Measurements from ENCODE around the gene SLC24A4. TPM values are rescaled to one million over a fixed set of nuclear protein-coding genes. Genes with fewer than 3 reads are reported as not detected.

Gene SLC24A4
- total RNA-seq, 1 experiment from 2014 or later: 0.03 TPM

DNA sequence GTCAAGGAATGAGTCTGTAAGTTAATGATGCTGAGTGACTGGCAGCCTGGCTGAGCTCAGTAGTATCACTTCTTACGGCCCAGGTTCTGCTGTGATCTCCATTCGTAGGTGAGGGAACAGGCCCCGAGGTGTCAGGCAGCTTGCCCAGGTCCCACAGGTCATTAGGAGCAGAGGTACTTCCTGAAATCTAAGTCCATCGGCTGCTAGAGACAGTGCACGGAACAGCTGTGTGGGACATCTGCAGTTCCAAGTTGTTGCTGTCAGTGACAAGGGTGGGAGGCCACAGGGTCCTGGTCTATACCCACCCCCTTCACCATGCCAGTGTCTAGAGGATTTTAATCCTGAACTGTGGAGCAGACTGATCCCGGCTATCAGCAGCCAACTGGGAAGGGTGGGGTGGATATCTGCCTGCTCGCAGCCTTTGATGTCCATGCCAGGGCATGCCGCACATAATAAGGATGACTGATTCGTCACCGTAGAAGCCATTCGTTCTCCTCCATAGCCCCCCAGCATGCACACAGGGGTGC is 108.3 kb downstream of the SLC24A4 start:
- no peak overlapping the region for H3K4me3 ChIP-seq
- DNase-seq (ENCODE audit: low read depth in 1 of 2, low spot score in 2 of 2): no peak
- H3K4me1 ChIP-seq (replicated peaks): no peaks in the 10 kb centered on the region
- no peaks in the 10 kb centered on the region for H3K27me3 ChIP-seq (replicated peaks)
- no peaks in the 10 kb centered on the region for H3K9me3 ChIP-seq (replicated peaks)
- no peak overlapping the region for H3K27ac ChIP-seq
- no peaks in the 10 kb centered on the region for H3K36me3 ChIP-seq

DNA sequence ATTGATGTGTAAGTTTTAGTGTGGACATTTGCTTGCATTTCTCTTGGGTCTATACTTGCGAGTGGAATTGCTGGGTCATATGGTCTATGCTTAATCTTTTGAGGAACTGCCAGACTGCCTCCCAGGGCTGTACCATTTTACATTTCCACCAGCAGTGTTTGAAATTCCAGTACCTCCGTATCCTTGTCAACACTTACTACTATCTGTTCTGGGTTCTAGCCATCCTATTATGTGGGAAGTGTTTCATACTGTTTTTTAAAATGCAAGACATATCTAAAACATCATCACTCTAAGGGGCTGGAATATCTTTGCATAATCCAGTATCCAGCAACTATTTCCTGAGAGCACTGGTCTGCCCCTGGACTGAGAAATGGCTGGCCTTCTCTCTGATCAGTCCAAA is 110.4 kb downstream of the SLC24A4 start:
- H3K36me3 ChIP-seq: no peaks in the 10 kb centered on the region
- H3K9me3 ChIP-seq (replicated peaks): no peaks in the 10 kb centered on the region
- no peak overlapping the region for H3K4me3 ChIP-seq
- no peaks in the 10 kb centered on the region for H3K27me3 ChIP-seq (replicated peaks)
- no peak overlapping the region for H3K27ac ChIP-seq
- DNase-seq (ENCODE audit: low read depth in 1 of 2, low spot score in 2 of 2): no peak
- no peaks in the 10 kb centered on the region for H3K4me1 ChIP-seq (replicated peaks)

DNA sequence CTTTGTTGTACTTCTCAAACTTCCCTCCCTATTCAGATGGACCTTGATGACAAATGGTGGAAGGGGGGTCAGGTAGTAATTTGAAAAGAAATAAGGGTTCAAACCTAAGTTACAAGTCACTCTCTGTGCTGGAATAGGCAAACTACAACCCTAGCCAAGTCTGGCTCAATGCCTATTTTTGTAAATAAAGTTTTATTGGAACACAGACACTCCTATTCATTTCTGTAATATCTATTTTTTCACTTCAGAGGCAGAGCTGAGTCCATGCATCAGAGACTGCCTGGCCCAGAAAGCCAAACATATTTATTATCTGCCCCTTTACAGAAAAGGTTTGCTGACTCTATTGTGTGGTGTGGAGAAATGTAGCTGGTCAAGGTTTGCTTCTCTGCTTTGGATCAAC is 112.2 kb downstream of the SLC24A4 start:
- Histone ChIP-seq H3K4me1 (replicated peaks) (no peaks in the 10 kb centered on the region), H3K4me3 (no peak overlapping the region), H3K27ac (no peak overlapping the region), H3K9me3 (replicated peaks) (no peaks in the 10 kb centered on the region), H3K36me3 (no peaks in the 10 kb centered on the region), H3K27me3 (replicated peaks) (no peaks in the 10 kb centered on the region)
- DNase-seq (ENCODE audit: low read depth in 1 of 2, low spot score in 2 of 2): no peak

DNA sequence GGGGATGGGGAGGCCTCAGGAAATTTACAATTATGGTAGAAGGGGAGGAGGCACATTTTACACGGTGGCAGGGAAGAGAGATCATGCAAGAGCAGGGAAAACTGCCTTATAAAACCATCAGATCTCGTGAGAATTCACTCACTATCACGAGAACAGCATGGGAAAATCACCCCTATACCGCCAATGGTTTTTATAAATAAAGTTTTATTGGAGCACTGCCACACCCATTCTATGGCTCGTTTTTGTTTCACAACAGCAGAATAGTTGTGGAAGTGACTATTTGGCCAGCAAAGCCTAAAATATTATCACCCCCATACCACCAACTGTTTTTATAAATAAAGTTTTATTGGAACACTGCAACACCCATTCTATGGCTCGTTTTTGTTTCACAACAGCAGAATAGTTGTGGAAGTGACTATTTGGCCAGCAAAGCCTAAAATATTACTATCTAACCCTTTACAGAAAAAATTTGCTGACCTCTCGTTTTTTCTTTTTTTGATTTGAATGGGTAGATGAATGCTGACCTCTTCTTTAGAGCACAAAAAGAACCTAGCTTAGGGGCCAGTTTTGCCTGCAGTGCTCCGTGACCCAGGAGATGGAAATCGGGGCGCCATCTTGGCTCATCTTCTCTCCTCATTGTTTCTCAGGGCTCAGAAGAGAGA is 113.3 kb downstream of the SLC24A4 start:
- DNase-seq (ENCODE audit: low read depth in 1 of 2, low spot score in 2 of 2): no peak
- H3K27me3 ChIP-seq (replicated peaks): no peaks in the 10 kb centered on the region
- H3K27ac ChIP-seq: no peak overlapping the region
- H3K4me3 ChIP-seq: no peak overlapping the region
- H3K9me3 ChIP-seq (replicated peaks): no peaks in the 10 kb centered on the region
- H3K4me1 ChIP-seq (replicated peaks): no peaks in the 10 kb centered on the region
- no peaks in the 10 kb centered on the region for H3K36me3 ChIP-seq

DNA sequence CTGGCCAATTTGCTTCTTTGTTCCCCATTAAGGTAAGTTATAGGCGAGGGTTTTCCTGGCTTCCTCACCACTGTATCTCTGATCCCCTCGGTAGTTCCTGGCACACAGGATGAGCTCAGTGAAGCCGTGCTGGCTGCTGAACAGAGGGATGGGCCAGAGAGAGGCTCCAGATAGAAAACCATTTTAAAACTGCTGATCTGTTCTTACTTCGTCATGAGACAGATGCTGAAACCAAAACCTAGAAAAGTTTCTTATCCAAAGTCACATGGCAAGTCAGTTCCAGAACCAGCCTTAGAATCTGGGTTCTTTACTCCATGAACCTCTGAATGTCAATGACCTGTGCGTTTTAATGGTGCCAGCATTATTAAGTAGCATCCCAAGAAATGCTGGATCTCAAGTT is 114.3 kb downstream of the SLC24A4 start:
- no peak overlapping the region for H3K27ac ChIP-seq
- no peak for DNase-seq (ENCODE audit: low read depth in 1 of 2, low spot score in 2 of 2)
- no peaks in the 10 kb centered on the region for H3K9me3 ChIP-seq (replicated peaks)
- H3K4me1 ChIP-seq (replicated peaks): no peaks in the 10 kb centered on the region
- no peaks in the 10 kb centered on the region for H3K36me3 ChIP-seq
- H3K27me3 ChIP-seq (replicated peaks): no peaks in the 10 kb centered on the region
- no peak overlapping the region for H3K4me3 ChIP-seq

DNA sequence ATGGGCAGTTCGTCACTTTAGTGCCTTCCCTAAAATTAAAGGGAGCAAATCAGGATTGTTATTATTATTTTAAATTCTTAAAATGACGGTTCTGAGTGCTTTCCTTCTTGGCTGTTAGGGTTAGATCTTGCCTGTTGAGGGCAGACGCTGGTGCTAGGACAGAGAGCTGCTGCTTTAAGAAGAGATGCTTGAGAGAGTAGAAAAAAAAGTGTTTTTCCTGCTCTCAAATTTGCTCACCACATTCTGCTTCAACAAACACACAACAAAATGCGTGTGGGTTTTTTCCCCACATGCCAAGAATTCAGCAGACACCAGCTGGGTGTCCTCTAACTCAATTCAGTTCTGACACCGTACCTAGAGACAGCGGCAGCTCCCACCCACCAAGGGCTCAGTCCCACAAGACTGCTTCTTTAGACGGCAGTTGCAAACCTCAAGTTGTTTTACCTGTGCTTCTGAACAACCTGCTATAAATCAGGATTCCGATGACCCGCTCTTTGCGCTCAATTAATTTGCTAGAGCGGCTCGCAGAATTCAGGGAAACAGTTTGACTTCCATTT is 114.8 kb downstream of the SLC24A4 start:
- H3K4me1 ChIP-seq (replicated peaks): no peaks in the 10 kb centered on the region
- H3K36me3 ChIP-seq: no peaks in the 10 kb centered on the region
- H3K27ac ChIP-seq: no peak overlapping the region
- DNase-seq (ENCODE audit: low read depth in 1 of 2, low spot score in 2 of 2): no peak
- no peaks in the 10 kb centered on the region for H3K27me3 ChIP-seq (replicated peaks)
- H3K9me3 ChIP-seq (replicated peaks): no peaks in the 10 kb centered on the region
- no peak overlapping the region for H3K4me3 ChIP-seq

DNA sequence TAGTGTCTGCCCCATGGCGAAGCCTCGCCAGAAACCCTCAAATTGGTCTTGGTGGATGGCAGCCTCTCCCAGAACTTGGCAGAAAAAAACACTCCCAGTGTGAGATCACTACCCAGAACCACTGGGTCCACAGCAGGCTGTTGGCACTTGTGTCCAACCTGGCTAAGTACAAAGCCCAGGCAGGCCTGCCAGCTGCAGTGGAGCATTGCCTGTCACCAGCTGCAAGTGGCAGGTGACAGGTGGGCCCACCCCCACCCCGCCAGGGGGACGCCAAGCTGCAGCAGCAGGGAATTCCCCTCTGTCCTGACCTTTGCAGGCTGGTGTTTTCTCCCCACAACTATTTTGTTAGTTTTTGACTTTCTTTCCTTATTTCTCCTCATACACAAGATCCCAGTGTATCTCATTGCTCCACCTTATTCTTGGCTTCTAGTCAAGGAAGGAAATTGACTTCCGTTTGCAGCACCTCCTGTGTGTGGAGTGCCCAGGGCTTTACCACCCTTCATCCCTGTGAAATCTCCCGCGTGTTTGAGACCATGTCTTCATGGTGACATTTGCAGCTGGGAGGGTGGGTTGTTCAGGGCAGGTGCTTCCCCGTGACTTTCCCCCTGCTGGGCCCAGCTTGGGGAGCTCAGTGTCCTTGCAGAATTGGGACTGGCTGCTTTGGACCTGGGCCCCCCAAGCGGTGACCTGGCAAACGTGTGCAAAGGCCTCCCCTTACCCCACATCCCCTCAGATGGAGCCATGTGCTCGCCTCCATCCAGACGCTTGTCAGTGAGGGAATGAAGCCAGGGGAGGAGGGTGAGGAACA is 116.8 kb downstream of the SLC24A4 start:
- no peak for DNase-seq (ENCODE audit: low read depth in 1 of 2, low spot score in 2 of 2)
- no peaks in the 10 kb centered on the region for H3K27me3 ChIP-seq (replicated peaks)
- no peak overlapping the region for H3K4me3 ChIP-seq

DNA sequence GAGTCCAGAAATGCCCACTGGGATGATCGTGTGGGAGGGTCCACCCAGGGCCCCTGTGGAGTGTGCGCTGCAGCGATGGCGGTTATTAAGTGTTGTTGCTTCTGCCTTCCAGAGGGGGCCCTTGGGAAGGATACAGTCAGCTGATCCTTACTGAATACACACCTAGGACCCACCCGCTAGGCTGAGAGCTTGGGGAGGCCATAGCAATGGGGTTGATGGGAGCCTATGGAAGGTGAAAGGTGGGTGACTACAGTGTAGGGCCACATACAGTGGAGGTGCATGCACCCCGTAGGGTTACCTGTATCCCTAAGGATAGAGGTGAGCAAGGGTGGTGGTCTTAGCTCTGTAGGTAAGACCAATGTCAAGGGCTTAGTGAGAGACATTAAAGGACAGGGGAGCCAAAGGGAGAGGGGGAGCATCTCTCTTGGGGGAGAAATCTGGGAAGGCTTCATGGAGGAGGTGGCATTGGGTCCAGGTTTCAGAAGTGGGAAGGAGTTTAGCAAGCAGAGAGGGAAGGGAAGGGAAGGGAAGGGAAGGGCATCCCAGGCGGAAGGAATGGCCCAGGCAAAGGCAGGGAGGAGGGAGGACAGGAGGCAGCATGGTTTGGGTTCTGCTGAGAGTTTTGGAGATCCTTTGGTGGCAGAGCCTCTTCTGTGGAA is 117.5 kb downstream of the SLC24A4 start:
- H3K27me3 ChIP-seq (replicated peaks): no peaks in the 10 kb centered on the region
- no peak overlapping the region for H3K27ac ChIP-seq
- H3K4me3 ChIP-seq: no peak overlapping the region
- no peaks in the 10 kb centered on the region for H3K36me3 ChIP-seq
- H3K4me1 ChIP-seq (replicated peaks): no peaks in the 10 kb centered on the region
- H3K9me3 ChIP-seq (replicated peaks): no peaks in the 10 kb centered on the region
- no peak for DNase-seq (ENCODE audit: low read depth in 1 of 2, low spot score in 2 of 2)

More for the DNA sequence above, 116.8 kb downstream of the SLC24A4 start:
- H3K9me3 ChIP-seq (replicated peaks): no peaks in the 10 kb centered on the region
- no peak overlapping the region for H3K27ac ChIP-seq
- H3K36me3 ChIP-seq: no peaks in the 10 kb centered on the region
- no peaks in the 10 kb centered on the region for H3K4me1 ChIP-seq (replicated peaks)

DNA sequence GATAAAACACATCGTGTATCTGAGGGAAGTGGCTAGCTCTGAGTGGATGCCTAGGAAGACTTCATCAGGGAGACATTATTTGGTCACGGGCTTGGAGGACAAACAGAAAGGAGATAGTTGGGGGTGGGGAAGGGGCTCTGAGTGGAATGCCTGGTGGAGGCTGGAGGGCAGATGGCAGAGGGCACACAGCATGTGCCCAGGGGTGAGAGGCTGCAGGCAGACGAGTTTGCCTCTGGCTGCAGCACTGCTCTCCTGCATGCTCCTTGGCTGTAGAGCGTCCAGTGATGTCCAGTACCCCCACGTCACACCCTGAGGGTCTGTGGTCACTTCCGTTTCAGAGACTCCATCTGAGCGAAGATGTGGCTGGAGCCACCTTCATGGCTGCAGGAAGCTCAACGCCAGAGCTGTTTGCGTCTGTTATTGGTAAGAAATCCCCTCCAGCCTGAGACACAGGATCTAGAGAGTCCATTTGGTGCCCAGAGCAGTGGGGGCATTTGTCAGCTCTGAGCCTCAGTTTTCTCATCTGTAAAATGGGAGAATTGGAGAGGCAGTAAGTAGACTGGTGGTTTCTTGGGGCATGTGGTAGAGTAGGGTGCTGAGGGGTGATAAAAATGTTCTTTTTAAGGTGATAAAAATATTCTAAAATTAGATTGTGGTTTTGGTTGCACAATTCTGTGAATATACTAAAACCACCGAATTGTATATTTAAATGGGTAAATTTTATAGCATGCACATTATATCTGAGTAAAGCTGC is 119.0 kb downstream of the SLC24A4 start:
- Histone ChIP-seq H3K4me1 (replicated peaks) (no peaks in the 10 kb centered on the region), H3K4me3 (no peak overlapping the region)

DNA sequence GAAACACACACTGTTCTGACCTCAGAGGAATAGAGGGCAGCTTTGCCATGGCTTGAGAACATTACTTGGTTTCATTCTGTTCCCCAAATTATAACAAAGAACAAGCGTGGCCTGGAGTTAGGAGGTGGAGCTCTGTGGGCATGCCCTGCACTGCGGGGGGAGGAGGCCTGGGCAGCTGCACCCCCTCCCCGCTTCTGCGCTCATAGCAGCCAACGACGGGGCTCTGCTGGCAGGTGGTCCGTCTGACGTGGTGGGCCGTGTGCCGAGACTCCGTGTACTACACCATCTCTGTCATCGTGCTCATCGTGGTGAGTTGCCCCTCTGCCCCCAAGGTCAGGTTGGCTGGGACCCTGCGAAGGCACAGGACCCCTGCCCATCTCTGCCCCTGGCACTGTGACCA is 120.2 kb downstream of the SLC24A4 start:
- Histone ChIP-seq H3K27ac (no peak overlapping the region), H3K9me3 (replicated peaks) (no peaks in the 10 kb centered on the region), H3K27me3 (replicated peaks) (no peaks in the 10 kb centered on the region), H3K36me3 (no peaks in the 10 kb centered on the region), H3K4me1 (replicated peaks) (no peaks in the 10 kb centered on the region), H3K4me3 (no peak overlapping the region)
- DNase-seq (ENCODE audit: low read depth in 1 of 2, low spot score in 2 of 2): no peak

More for the DNA sequence above, 119.0 kb downstream of the SLC24A4 start:
- H3K27me3 ChIP-seq (replicated peaks): no peaks in the 10 kb centered on the region
- no peaks in the 10 kb centered on the region for H3K36me3 ChIP-seq
- no peak for DNase-seq (ENCODE audit: low read depth in 1 of 2, low spot score in 2 of 2)
- no peak overlapping the region for H3K27ac ChIP-seq
- H3K9me3 ChIP-seq (replicated peaks): no peaks in the 10 kb centered on the region

DNA sequence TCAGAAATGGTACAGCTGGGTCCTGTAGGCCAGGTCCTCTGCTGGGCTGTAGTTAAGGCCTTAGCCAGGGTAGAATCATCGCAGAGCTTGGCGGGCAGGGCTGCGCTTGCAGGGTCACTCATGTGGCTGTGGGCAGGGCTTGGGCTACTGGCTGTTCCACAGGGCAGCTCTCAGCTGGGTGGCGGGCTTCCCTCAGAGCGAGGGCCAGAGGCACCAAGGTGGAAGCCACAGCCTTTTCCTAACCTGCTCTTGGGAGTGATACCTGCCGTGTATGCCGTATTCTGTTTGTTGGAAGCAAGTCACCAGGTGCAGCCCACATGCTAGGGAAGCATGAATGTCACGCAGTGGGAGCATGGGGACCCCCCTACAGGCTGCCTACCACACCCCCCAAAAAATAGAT is 120.8 kb downstream of the SLC24A4 start:
- no peak overlapping the region for H3K4me3 ChIP-seq
- H3K36me3 ChIP-seq: no peaks in the 10 kb centered on the region
- no peak for DNase-seq (ENCODE audit: low read depth in 1 of 2, low spot score in 2 of 2)
- H3K9me3 ChIP-seq (replicated peaks): no peaks in the 10 kb centered on the region
- no peak overlapping the region for H3K27ac ChIP-seq
- H3K4me1 ChIP-seq (replicated peaks): no peaks in the 10 kb centered on the region
- H3K27me3 ChIP-seq (replicated peaks): no peaks in the 10 kb centered on the region

DNA sequence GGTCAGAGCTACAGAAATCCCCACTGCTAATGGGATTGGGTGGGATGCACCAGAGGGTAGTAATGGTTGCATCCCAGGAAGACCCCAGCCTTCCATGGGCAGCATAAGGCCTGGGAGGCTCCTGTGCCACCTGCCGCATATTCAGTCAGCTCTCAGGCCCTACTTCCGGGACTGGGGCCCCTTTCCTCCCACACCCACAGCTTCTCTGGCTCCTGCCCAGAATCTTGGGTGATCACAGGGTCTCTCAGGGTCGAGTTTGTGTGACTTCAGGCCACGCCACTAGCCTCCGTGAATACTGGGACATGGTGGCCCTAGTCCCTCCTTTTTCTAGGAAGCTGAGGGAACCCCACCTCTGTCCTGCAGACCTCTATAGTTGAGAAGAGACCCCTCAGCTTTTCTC is 123.8 kb downstream of the SLC24A4 start:
- H3K9me3 ChIP-seq (replicated peaks): no peaks in the 10 kb centered on the region
- H3K27me3 ChIP-seq (replicated peaks): no peaks in the 10 kb centered on the region
- no peaks in the 10 kb centered on the region for H3K36me3 ChIP-seq
- no peaks in the 10 kb centered on the region for H3K4me1 ChIP-seq (replicated peaks)
- no peak for DNase-seq (ENCODE audit: low read depth in 1 of 2, low spot score in 2 of 2)
- no peak overlapping the region for H3K4me3 ChIP-seq
- no peak overlapping the region for H3K27ac ChIP-seq

DNA sequence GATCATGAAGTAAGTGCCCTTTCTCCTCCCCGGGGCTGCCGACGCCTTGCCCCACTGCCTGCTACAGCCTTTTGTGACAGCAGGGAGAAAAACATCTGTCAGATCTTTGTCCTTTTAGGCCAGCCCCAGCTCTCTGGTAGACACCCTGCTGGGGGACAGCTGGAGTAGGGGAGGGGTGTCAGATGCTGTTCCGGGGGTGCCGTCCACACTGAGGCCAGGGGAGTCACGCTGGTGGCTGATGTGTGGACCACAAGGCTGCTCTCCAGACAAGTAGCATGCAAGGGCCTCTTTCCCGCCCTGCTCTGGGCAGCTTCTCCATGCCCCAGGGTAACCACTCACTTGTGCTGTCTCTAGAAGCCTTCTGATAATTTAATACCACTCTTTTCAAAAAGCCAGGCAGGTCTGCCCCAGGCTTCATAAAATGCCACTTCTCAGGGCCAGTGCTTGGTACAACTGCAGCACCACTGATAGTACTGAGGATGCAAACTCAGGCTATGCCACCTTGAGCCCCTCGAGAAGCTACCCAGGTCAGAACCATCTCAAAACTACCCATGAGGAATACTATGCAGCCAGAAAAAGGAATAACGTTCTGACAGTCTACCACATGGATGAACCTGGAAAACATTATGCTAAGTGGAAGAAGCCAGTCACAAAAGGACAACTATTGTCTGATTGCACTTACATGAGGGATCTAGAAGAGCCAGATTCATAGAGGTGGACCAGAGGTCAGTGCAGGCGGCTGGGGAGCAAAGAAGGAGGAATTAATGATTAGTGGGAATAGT is 124.6 kb downstream of the SLC24A4 start:
- no peaks in the 10 kb centered on the region for H3K4me1 ChIP-seq (replicated peaks)
- H3K27ac ChIP-seq: no peak overlapping the region
- no peaks in the 10 kb centered on the region for H3K9me3 ChIP-seq (replicated peaks)
- no peaks in the 10 kb centered on the region for H3K27me3 ChIP-seq (replicated peaks)
- no peak for DNase-seq (ENCODE audit: low read depth in 1 of 2, low spot score in 2 of 2)
- H3K36me3 ChIP-seq: no peaks in the 10 kb centered on the region
- H3K4me3 ChIP-seq: no peak overlapping the region
